ENCODE measurements around the gene IRAK4.

The IRAK4 gene

DNA sequence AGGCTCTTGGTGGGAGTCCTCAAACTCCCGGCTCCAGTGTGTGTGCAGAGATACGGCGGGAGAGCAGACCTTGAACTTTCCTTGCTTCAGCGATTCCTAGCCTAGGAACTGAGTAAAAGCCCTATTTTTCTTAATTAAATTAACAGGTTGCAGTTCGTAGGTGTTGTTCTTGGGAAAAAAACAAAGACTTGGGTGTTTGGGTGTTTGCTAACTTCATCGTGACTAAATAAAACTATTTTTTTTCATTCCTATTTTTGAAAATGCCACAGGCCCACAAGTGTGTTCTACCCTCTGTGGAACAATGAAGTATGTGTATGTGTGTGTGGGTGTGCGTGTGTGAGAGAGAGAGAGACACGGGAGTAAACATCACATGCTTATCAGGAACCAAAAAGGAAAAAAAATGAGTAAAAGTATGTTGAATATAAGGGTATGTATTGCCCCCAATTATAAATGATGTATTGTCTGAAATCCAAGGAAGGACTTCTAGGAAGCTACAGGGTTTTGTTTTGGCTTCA is 77.8 kb downstream of the IRAK4 start:
- ATAC-seq (no peak), DNase-seq (no peak)

Data from stimulated activated naive CD8-positive, alpha-beta T cell treated with anti-CD3 and anti-CD28 coated beads, Interleukin-15, Interleukin-2, amounts not matched to agents 100 U/mL and 50 U/mL, for 24 hours (primary cell).